OCI-LY3 (cell line): ENCODE data around the gene STRIP1.

Source experiments
- EZH2phosphoT487 ChIP-seq: fragments of 200-600 bp; shearing (Covaris generic); IDR thresholded peaks from 2 replicates; pipeline ENCODE4 v1.6.1; 2018; ENCODE audit warnings: antibody characterized with exemption, mixed run types, low read depth
- TF ChIP-seq, protein P1 (sequence below): fragments of 200-600, 300-600 bp; sonication (generic); IDR thresholded peaks from 2 replicates; pipeline ENCODE4 v1.5.1; 2014; ENCODE audit warnings: antibody characterized with exemption, low read length, low read depth

DNA sequence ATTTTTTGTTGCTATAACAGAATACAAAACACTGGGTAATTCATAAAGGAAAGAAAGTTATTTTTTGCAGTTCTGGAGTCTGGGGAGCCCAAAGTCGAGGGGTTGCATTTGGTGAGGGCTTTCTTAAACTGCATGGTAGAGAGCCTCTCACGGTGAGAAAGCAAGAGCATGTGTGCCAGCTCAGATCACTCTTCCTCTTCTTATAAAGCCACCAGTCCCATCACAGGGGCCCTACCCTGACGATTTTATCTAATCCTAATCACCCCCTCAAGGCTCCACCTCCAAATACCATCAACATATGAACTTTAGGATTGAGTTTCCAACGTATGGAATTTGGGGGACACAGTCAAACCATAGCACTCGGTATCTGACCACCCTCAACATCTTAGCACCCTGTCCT is 1.0 kb upstream of the STRIP1 start:
- TF ChIP-seq, protein P1, sequence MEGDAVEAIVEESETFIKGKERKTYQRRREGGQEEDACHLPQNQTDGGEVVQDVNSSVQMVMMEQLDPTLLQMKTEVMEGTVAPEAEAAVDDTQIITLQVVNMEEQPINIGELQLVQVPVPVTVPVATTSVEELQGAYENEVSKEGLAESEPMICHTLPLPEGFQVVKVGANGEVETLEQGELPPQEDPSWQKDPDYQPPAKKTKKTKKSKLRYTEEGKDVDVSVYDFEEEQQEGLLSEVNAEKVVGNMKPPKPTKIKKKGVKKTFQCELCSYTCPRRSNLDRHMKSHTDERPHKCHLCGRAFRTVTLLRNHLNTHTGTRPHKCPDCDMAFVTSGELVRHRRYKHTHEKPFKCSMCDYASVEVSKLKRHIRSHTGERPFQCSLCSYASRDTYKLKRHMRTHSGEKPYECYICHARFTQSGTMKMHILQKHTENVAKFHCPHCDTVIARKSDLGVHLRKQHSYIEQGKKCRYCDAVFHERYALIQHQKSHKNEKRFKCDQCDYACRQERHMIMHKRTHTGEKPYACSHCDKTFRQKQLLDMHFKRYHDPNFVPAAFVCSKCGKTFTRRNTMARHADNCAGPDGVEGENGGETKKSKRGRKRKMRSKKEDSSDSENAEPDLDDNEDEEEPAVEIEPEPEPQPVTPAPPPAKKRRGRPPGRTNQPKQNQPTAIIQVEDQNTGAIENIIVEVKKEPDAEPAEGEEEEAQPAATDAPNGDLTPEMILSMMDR, result no peak
- TF ChIP-seq EZH2phosphoT487, result no peak
